Ishikawa (cell line): ENCODE data around the gene MAP4K5.

Experiments
- CEBPB ChIP-seq: IDR thresholded peaks from 2 replicates; pipeline ENCODE4 v1.6.1; 2012
- CREB1 ChIP-seq: IDR thresholded peaks from 2 replicates; pipeline ENCODE4 v1.6.1; 2012; ENCODE audit warnings: low read depth
- EGR1 ChIP-seq: IDR thresholded peaks from 2 replicates; pipeline ENCODE4 v1.6.1; 2012
- EP300 ChIP-seq: IDR thresholded peaks from 2 replicates; pipeline ENCODE4 v1.6.1; 2012; ENCODE audit warnings: borderline replicate concordance
- FOXM1 ChIP-seq: IDR thresholded peaks from 2 replicates; pipeline ENCODE4 v1.6.1; 2012; ENCODE audit warnings: low read depth, borderline replicate concordance
- MAX ChIP-seq: IDR thresholded peaks from 2 replicates; pipeline ENCODE4 v1.6.1; 2012
- NFIC ChIP-seq: IDR thresholded peaks from 2 replicates; pipeline ENCODE4 v1.6.1; 2012
- RAD21 ChIP-seq: IDR thresholded peaks from 2 replicates; pipeline ENCODE4 v1.6.1; 2012; ENCODE audit warnings: low read depth
- REST ChIP-seq: IDR thresholded peaks from 2 replicates; pipeline ENCODE4 v1.6.1; 2012; ENCODE audit warnings: low read depth, mild to moderate bottlenecking
- TAF1 ChIP-seq: IDR thresholded peaks from 2 replicates; pipeline ENCODE4 v1.6.1; 2012; ENCODE audit warnings: low read depth, mild to moderate bottlenecking
- TCF12 ChIP-seq: IDR thresholded peaks from 2 replicates; pipeline ENCODE4 v1.6.1; 2012; ENCODE audit warnings: low read depth
- TEAD4 ChIP-seq: IDR thresholded peaks from 2 replicates; pipeline ENCODE4 v1.6.1; 2012
- YY1 ChIP-seq: IDR thresholded peaks from 2 replicates; pipeline ENCODE4 v1.6.1; 2012; ENCODE audit warnings: low read depth
- ZBTB7A ChIP-seq: IDR thresholded peaks from 2 replicates; pipeline ENCODE4 v1.6.1; 2012; ENCODE audit warnings: low read depth
- TF ChIP-seq, protein P1 (sequence below): IDR thresholded peaks from 2 replicates; pipeline ENCODE4 v1.6.1; 2012

The MAP4K5 gene

DNA sequence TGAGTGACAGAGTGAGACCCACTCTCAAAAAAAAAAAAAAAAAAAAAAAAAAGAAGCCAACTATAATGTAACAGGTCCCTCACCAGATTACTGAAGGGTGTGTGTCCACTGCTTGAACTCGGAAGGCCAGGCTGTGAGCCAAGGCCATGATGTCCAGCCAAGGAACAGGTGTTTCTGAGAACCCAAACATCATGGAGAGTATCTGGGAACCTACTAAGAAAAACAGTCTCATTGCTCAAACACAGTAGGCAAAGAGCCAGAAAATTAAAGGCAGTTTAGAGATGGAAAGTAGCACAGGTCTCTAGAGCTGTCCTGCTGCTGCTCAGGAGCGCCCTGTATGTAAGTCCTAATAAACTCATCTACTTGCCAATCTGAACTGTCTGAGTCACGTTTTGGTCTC lies 12.5 kb upstream of the MAP4K5 start:
- no peak for TF ChIP-seq TAF1
- no peak for TF ChIP-seq EP300
- TF ChIP-seq, protein P1, sequence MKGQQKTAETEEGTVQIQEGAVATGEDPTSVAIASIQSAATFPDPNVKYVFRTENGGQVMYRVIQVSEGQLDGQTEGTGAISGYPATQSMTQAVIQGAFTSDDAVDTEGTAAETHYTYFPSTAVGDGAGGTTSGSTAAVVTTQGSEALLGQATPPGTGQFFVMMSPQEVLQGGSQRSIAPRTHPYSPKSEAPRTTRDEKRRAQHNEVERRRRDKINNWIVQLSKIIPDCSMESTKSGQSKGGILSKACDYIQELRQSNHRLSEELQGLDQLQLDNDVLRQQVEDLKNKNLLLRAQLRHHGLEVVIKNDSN, result no peak
- TF ChIP-seq YY1, result no peak
- TF ChIP-seq NFIC, result no peak
- no peak for TF ChIP-seq EGR1
- no peak for TF ChIP-seq FOXM1
- no peak for TF ChIP-seq MAX
- TF ChIP-seq TCF12, result no peak
- no peak for TF ChIP-seq TEAD4
- no peak for TF ChIP-seq CREB1
- no peak for TF ChIP-seq REST
- no peak for TF ChIP-seq RAD21
- no peak for TF ChIP-seq CEBPB
- no peak for TF ChIP-seq ZBTB7A

DNA sequence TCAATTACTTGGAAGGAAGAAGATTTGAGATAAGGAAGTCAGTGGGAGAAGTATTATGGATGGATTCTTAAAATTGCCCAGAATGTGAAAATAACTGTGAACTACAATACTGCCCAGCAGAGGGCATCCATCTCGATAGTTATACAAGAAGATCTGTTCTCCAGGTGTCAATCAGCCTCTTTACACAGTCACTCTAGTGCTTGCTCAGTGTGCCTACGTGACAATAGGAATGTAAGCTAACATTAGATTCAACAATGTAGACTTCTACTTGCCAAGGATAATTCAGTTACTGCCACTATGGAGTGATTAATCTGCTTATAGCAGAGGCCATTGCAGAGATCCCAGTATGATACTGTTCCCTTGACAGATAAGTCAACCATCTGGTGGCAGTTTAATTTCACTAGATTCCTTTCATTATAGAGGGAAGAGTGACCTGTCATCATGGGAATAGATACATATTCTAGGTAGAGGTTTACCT lies 10.6 kb upstream of the MAP4K5 start:
- TF ChIP-seq YY1 (no peak), MAX (no peak), RAD21 (peak; percentile 52), REST (no peak)

DNA sequence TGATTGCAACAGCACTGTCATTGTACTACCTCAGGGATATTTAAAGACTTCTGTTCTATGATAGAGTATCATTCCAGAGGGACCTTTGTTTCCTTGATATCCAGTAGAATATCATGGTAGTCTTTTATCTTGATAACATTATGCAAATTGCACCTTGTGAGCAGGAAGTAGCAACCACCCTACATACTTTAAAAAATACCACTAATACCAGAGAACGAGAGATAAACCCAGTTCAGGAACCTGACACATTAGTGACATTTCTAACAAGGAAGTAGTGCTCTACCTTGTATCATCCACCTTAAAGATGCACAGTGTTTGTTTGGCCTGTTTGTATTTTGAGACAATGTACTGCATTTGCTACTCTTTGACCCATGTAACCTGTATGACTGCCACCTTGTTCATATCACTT lies 8.8 kb upstream of the MAP4K5 start:
- TF ChIP-seq MAX (no peak), NFIC (no peak), EGR1 (no peak), RAD21 (no peak), CEBPB (no peak), TEAD4 (no peak), TCF12 (no peak), TAF1 (no peak), ZBTB7A (no peak), YY1 (no peak), FOXM1 (no peak), CREB1 (no peak), REST (no peak)
- TF ChIP-seq, protein P1, result no peak

- no peak for TF ChIP-seq TEAD4
- no peak for TF ChIP-seq FOXM1
Measured at GRCh38 chr14:50539051-50539450, 6.7 kb upstream of the MAP4K5 start.

- TF ChIP-seq TCF12, result no peak
- TF ChIP-seq, protein P1, result no peak
- no peak for TF ChIP-seq FOXM1
- no peak for TF ChIP-seq NFIC
- TF ChIP-seq REST, result no peak
- TF ChIP-seq CREB1, result no peak
- TF ChIP-seq MAX, result no peak
- no peak for TF ChIP-seq TAF1
Measured at GRCh38 chr14:50534997-50535396, 2.6 kb upstream of the MAP4K5 start.
